Stimulated activated CD4-positive, alpha-beta T cell treated with anti-CD3 and anti-CD28 coated beads, Interleukin-12 subunit alpha, Interleukin-12 subunit beta, amount 100 ng/mL, for 24 hours (primary cell): ENCODE results near the gene MED8.
A peak's percentile ranks its signal among the peaks of the same experiment; 100 is the strongest.
"Not testable (repeated sequence)": the region's sequence is repeated elsewhere in the genome, so short reads cannot be mapped to it uniquely, and the experiment has no call there.

Source experiments
- DNase-seq, 2 experiments: peaks; one replicate each; pipeline ENCODE4 v3.0.0-alpha.2; 2020; ENCODE audit warnings: low read depth in 2 of 2

Gene MED8

GRCh38 chr1:43421976-43422750 lies 32.6 kb upstream of the MED8 start:
- no peak for DNase-seq

DNA sequence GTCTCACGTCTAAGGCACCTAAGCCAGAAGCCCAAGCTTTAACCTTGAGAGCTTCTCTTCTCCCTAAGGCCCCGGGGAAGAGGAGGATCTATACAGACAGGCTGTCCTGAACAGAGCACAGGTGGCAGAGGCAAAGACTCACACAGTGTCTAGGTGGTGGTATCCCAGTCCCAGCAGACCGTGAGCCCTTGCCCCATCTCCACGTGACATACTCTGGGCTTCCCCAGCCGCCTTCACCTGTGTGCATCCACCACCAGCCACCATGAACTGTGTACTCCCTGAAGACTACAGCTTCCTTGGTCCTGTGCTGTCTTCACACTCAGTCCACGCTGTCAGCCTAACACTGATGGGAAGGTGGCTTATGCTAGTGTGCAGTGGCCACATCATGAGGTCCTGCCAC lies 31.8 kb upstream of the MED8 start:
- DNase-seq: no peak

DNA sequence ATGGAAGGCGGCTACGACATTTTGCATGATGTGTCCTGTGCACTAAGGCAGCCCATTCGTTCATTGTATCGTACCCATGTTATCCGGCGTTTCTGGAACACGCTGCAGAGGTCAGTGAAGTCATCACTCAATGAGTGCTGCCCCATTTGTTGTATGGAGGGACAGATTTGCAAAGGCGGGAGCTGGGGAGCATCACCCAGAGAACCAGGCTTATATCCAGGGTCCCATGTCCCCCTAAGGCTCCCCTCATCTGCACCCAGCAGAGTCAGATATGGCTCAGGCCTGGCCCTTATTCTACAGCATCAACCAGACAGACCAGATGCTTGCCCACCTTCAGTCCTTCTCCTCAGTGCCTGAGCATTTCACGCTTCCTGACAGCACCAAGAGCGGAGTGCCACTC lies 31.3 kb upstream of the MED8 start:
- no peak for DNase-seq

DNA sequence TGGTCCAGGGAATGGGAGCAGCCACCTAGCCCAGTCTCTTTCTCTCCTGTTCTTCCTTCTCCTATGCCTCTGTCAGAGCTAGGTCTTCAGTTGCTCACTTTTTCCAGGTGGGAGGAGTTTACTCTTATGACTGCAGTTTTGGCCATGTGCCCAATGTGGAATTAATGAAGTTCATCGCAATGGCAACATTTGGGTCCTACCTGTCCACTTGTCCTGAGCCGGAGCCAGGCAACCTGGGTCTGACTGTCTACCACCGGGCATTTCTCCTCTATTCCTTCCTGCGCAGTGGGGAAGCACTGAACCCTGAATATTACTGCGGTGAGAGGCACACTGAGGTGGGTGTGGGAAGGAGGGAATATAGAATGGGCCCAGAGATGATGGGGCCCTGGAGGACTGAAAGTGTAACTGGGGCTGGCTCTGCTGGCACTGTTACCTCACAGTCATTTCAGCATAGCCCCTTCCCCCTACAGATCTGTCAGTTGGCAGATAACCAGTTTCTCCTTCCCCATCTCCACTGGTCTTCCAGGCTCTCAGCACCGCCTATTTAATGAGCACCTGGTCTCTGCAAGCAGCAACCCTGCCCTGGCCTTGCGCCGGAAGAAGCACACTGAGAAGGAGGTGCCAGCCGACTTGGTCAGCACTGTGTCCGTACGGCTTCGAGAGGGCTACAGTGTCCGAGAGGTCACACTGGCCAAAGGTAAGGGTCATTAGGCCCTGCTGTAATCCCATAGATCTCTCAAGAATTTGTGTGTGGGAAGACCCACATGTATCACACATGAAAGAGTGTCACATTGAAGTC lies 30.2 kb upstream of the MED8 start:
- no peak for DNase-seq

DNA sequence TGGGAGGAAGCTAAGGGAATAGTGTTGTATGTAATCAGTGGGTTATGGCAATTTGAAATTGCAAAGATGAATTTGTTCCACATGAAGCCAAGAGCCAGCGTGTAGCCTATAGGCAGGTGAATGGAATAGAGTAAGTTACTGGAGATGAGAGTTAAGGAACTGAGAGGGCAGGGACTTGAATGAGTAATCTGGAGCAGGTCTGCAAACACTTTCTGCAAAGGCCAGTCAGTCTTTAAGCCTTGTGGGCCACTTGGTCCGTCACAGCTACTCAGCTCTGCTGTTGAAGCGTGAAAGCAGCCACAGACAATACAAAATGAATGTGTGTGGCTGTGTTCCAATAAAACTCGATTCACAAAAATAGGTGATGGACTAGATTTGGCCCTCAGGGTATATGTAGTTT lies 29.3 kb upstream of the MED8 start:
- DNase-seq: no peak

- no peak for DNase-seq
These were observed 26.3 kb upstream of the MED8 start for GRCh38 chr1:43415901-43416300.

- DNase-seq: peak; percentile 22 to 55
These were observed 25.1 kb upstream of the MED8 start for GRCh38 chr1:43414634-43415223.

DNA sequence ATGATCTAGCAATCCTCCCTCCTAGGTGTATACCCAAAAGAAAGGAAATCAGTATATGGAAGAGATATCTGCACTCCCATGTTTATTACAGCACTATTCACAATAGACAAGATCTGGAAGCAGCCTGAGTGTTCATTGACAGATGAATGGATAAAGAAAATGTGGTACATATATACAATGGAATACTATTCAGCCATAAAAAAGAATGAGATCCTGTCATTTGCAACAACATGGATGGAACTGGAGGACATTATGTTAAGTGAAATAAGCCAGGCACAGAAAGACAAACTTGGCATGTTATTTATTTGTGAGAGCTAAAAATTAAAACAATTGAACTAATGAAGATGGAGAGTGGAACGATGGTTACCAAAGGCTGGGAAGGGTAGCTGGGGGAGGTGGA lies 23.8 kb upstream of the MED8 start:
- DNase-seq: not testable (repeated sequence)

DNA sequence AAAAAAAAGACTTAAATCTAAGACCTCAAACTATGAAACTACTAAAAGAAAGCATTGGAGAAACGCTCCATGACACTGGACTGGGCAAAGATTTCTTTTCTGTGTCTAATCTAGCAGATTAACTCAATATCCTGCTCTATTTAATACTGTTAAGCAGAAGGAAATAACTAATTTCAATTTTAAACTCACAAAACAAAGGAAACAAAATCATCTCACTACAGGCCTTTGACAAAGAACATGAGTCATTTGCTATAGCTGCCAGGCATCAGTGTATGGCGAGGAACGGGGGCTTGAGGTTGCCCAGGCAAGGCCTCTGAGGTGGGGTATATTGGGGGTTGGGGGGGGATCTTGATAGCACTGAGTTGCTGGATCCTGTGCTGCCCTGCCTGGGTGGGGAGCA lies 21.0 kb upstream of the MED8 start:
- DNase-seq: no peak

- no peak for DNase-seq
These were observed 16.3 kb upstream of the MED8 start for GRCh38 chr1:43405876-43406234.

GRCh38 chr1:43405219-43405875 lies 15.7 kb upstream of the MED8 start:
- DNase-seq: no peak

- DNase-seq: no peak
These were observed 14.8 kb upstream of the MED8 start for GRCh38 chr1:43404353-43404752.

- DNase-seq: no peak
These were observed 12.7 kb upstream of the MED8 start for GRCh38 chr1:43402089-43402865.

GRCh38 chr1:43400441-43400840 lies 10.8 kb upstream of the MED8 start:
- DNase-seq: not testable (repeated sequence)

DNA sequence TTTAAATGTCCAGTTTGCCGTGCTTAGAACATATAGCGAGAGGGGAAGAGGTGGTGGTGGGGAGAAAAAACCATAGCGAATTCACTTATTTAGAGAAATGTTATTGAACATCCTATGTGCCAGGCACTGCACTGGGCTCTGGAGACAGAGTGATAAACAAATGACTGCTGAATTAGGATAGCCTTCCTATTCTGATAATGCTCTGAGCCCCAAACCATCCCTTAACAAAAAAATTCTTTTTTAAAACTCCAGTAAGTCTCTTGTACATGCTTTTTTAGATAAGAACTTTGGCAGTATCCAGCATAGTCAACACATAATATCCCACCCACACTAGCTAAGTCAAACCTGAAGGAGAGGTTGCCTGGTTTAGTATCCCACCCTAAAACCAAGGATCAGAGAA lies 8.6 kb upstream of the MED8 start:
- no peak for DNase-seq

- no peak for DNase-seq
These were observed 6.5 kb upstream of the MED8 start for GRCh38 chr1:43396059-43396458.

DNA sequence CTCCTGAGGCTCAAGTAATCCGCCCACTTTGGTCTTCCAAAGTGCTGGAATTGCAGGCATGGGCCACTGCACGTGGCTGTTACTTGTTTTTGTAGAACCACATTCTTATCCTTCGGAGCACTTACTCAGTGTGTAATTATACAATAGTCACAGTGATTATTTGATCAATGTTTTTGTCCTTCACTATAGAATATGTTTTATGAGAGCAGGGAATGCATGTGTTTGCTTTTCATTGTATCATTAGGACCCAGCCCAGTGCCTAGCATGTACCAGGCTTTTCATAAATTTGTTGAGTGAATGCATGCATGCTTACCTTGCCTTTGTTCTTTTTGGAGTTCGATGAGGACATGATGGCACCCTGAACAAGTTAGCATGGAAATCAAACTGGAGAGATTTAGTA lies 5.9 kb upstream of the MED8 start:
- no peak for DNase-seq

- no peak for DNase-seq
These were observed 3.1 kb upstream of the MED8 start for GRCh38 chr1:43392702-43393101.

DNA sequence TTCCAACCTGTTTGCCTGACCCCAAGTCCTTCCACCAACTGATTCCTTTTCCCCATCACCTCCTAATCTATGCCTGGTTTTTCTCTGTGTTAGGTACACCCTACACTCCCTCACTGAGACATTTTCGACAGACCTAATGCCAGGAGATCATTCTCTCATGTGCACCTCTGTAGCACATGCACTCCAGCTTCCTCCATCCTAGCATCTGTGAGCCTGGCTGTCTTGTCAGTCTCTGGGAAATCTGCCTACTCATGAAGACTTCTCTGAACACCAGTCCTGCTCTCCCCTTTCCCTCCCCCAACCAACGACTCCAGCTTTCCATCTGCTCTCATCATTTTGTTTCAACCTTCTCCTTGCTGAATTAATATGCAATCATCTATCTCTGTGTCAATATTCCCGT lies 987 bp downstream of the MED8 start:
- DNase-seq: no peak

- DNase-seq: no peak
These were observed 1.5 kb downstream of the MED8 start for GRCh38 chr1:43387976-43388599.

- no peak for DNase-seq
These were observed 2.9 kb downstream of the MED8 start for GRCh38 chr1:43386676-43387075.
